ENCODE measurements around the gene PHF14. TPM values are rescaled to one million over a fixed set of nuclear protein-coding genes. Genes with fewer than 3 reads are reported as not detected.

The PHF14 gene
- total and polyA plus RNA-seq, 2 donors (not counting 3 experiments of a cell fraction or from before 2014, with no cell fraction given): 8.8 to 43.4 TPM

DNA sequence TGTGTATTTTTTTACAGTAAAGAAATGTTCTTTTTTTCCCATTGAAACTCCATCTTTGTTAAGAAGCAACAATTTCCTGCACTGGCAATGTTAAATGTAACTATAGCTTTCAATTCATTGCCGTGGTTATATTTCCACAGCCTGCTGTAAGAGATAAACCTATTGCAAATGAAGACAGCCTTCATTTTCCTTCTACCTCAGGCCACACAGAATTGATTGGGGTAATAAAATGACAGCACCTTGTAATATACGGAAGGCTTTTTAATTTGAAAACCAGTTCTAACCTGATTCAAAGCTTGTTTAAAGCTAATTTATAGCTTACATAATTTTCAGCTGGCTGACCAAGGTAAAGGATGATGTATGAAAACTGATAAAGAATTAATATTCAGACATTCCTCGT is 161.9 kb downstream of the PHF14 start:
- TF ChIP-seq FOS (IDR thresholded peaks at IDR 0.05; ENCODE audit: borderline replicate concordance, insufficient read depth, low read length) (no peak), POLR2AphosphoS5 (IDR thresholded peaks at IDR 0.05; ENCODE audit: insufficient read depth, low read depth, low read length) (no peak)
- intact Hi-C loops (cut with micrococcal nuclease) (no loop called here), dilution Hi-C loops (cut with MboI; ENCODE audit: extremely low pct_ligation_motif_present, low sequenced_read_pairs) (no loop called here)
- Histone ChIP-seq H3K27me3 (ENCODE audit: control insufficient read depth in 2 of 2, insufficient read depth in 2 of 2, low read length in 2 of 2) (no peaks in the 10 kb centered on the region), H3K79me2 (ENCODE audit: control insufficient read depth, insufficient read depth, low read length) (no peaks in the 10 kb centered on the region), H3K4me1 (ENCODE audit: control insufficient read depth, extremely low read depth, insufficient read depth, low read length) (no peaks in the 10 kb centered on the region), H3K27ac (ENCODE audit: insufficient read depth, low read depth, low read length) (no peak overlapping the region), H3K4me2 (ENCODE audit: insufficient read depth, low read length) (no peak overlapping the region), H4K20me1 (replicated peaks; ENCODE audit: control insufficient read depth, extremely low read depth, insufficient read depth, low read length) (no peaks in the 10 kb centered on the region), H3K9me3 (replicated peaks; ENCODE audit: control insufficient read depth, insufficient read depth, low read length) (no peaks in the 10 kb centered on the region), H3K9me1 (replicated peaks; ENCODE audit: control insufficient read depth, extremely low read depth, insufficient read depth, low read length) (no peaks in the 10 kb centered on the region), H2AFZ (ENCODE audit: low read depth, low read length) (no peak overlapping the region), H3K4me3 (replicated peaks in 1 of 3; ENCODE audit: insufficient read depth in 1 of 3, low read depth in 1 of 3, low read length in 3 of 3) (no peak overlapping the region), H3K36me3 (ENCODE audit: control insufficient read depth in 2 of 2, extremely low read depth in 1 of 2, insufficient read depth in 2 of 2, low read length in 2 of 2) (peaks cover 0 to 2% of the 10 kb centered on the region in 2 experiments), H3K9ac (replicated peaks; ENCODE audit: extremely low read depth, insufficient read depth, low read length) (no peak overlapping the region)
- no TSS peak for BruUV-seq (replicated peaks)
- ChIA-PET CTCF (interaction anchor here (1.2 to 1.7 kb wide), 3 partner anchors 9 to 39 kb away, joined by 3 to 6 read pairs (median 4); no protein-coding TSS in a partner anchor), POLR2A (no interaction called here)
- DNase-seq (ENCODE audit: low read depth, low spot score) (no peak), FAIRE-seq (no peak)

DNA sequence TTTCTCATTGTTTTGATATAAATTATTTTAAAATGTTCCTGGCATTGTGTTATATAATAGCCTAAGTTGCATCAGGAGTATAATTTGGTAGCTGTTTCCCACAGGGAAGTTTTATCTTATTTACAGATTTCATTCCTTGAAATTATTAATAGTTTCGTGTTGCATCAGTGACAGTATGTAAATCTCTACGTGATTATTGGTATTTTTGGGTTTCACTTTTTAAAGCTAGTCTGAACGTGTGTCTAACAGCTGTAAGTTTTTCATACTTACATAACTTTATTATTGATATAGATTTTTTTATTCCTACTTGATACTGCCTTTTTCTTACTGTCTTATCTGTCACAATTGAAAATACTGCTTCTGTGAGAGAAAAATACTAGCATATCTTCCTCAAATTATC is 167.9 kb downstream of the PHF14 start:
- Histone ChIP-seq H3K9ac (replicated peaks; ENCODE audit: extremely low read depth, insufficient read depth, low read length) (no peak overlapping the region), H4K20me1 (replicated peaks; ENCODE audit: control insufficient read depth, extremely low read depth, insufficient read depth, low read length) (no peaks in the 10 kb centered on the region), H3K79me2 (ENCODE audit: control insufficient read depth, insufficient read depth, low read length) (no peaks in the 10 kb centered on the region), H3K4me3 (replicated peaks in 1 of 3; ENCODE audit: insufficient read depth in 1 of 3, low read depth in 1 of 3, low read length in 3 of 3) (no peak overlapping the region), H2AFZ (ENCODE audit: low read depth, low read length) (no peak overlapping the region), H3K9me1 (replicated peaks; ENCODE audit: control insufficient read depth, extremely low read depth, insufficient read depth, low read length) (no peaks in the 10 kb centered on the region), H3K27me3 (ENCODE audit: control insufficient read depth in 2 of 2, insufficient read depth in 2 of 2, low read length in 2 of 2) (no peaks in the 10 kb centered on the region), H3K4me2 (ENCODE audit: insufficient read depth, low read length) (no peak overlapping the region), H3K9me3 (replicated peaks; ENCODE audit: control insufficient read depth, insufficient read depth, low read length) (no peaks in the 10 kb centered on the region), H3K4me1 (ENCODE audit: control insufficient read depth, extremely low read depth, insufficient read depth, low read length) (no peaks in the 10 kb centered on the region), H3K36me3 (ENCODE audit: control insufficient read depth in 2 of 2, extremely low read depth in 1 of 2, insufficient read depth in 2 of 2, low read length in 2 of 2) (peaks cover 0 to 2% of the 10 kb centered on the region in 2 experiments), H3K27ac (ENCODE audit: insufficient read depth, low read depth, low read length) (no peak overlapping the region)
- no peak for FAIRE-seq
- POLR2A ChIA-PET: no interaction called here
- CTCF ChIA-PET: interaction anchor here (0.7 to 1.4 kb wide), 3 partner anchors 10 to 41 kb away, joined by 3 to 5 read pairs (median 3); no protein-coding TSS in a partner anchor
- intact Hi-C loops (cut with micrococcal nuclease) (no loop called here), dilution Hi-C loops (cut with MboI; ENCODE audit: extremely low pct_ligation_motif_present, low sequenced_read_pairs) (no loop called here)
- DNase-seq (ENCODE audit: low read depth, low spot score): no peak
- no TSS peak for BruUV-seq (replicated peaks)
- TF ChIP-seq EZH2 (IDR thresholded peaks at IDR 0.05; ENCODE audit: borderline replicate concordance, low read depth, low read length, severe bottlenecking) (no peak), POLR2AphosphoS5 (IDR thresholded peaks at IDR 0.05; ENCODE audit: insufficient read depth, low read depth, low read length) (no peak), GATA2 (IDR thresholded peaks at IDR 0.05; ENCODE audit: insufficient read depth, insufficient read length, low read depth, low read length) (no peak), POLR2A (IDR thresholded peaks at IDR 0.05; ENCODE audit: low read depth, low read length) (no peak), FOS (IDR thresholded peaks at IDR 0.05; ENCODE audit: borderline replicate concordance, insufficient read depth, low read length) (no peak), MYC (IDR thresholded peaks at IDR 0.05; ENCODE audit: low read depth, low read length) (no peak), JUN (IDR thresholded peaks at IDR 0.05; ENCODE audit: borderline replicate concordance, insufficient read depth, insufficient read length, low read depth) (no peak)
- TF ChIP-seq, protein P1, sequence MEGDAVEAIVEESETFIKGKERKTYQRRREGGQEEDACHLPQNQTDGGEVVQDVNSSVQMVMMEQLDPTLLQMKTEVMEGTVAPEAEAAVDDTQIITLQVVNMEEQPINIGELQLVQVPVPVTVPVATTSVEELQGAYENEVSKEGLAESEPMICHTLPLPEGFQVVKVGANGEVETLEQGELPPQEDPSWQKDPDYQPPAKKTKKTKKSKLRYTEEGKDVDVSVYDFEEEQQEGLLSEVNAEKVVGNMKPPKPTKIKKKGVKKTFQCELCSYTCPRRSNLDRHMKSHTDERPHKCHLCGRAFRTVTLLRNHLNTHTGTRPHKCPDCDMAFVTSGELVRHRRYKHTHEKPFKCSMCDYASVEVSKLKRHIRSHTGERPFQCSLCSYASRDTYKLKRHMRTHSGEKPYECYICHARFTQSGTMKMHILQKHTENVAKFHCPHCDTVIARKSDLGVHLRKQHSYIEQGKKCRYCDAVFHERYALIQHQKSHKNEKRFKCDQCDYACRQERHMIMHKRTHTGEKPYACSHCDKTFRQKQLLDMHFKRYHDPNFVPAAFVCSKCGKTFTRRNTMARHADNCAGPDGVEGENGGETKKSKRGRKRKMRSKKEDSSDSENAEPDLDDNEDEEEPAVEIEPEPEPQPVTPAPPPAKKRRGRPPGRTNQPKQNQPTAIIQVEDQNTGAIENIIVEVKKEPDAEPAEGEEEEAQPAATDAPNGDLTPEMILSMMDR (IDR thresholded peaks at IDR 0.05; ENCODE audit: extremely low read depth in 1 of 2, insufficient read depth in 1 of 2, low read depth in 1 of 2, low read length in 2 of 2): no peak
- TF ChIP-seq, protein P2, sequence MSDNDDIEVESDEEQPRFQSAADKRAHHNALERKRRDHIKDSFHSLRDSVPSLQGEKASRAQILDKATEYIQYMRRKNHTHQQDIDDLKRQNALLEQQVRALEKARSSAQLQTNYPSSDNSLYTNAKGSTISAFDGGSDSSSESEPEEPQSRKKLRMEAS (IDR thresholded peaks at IDR 0.05; ENCODE audit: insufficient read depth, insufficient read length): no peak
